ENCODE data around the gene UST.
"Not testable (repeated sequence)": the region's sequence is repeated elsewhere in the genome, so short reads cannot be mapped to it uniquely, and the experiment has no call there.

UST gene

GRCh38 chr6:148916485-148916884 is 169.7 kb downstream of the UST start:
- DNase-seq, result not testable (repeated sequence)

- no peak for DNase-seq
These were observed 177.6 kb downstream of the UST start for GRCh38 chr6:148924226-148925012.

GRCh38 chr6:148925701-148926100 is 178.9 kb downstream of the UST start:
- no peak for DNase-seq

GRCh38 chr6:148926478-148926877 is 179.6 kb downstream of the UST start:
- DNase-seq, result no peak

GRCh38 chr6:148927586-148927985 is 180.8 kb downstream of the UST start:
- DNase-seq, result no peak

GRCh38 chr6:148928811-148929210 is 182.0 kb downstream of the UST start:
- no peak for DNase-seq

GRCh38 chr6:148932208-148932607 is 185.4 kb downstream of the UST start:
- DNase-seq, result no peak

- DNase-seq, result no peak
These were observed 185.9 kb downstream of the UST start for GRCh38 chr6:148932731-148933130.

- no peak for DNase-seq
These were observed 187.7 kb downstream of the UST start for GRCh38 chr6:148934539-148934938.

GRCh38 chr6:148934961-148935360 is 188.1 kb downstream of the UST start:
- no peak for DNase-seq

- DNase-seq, result no peak
These were observed 189.0 kb downstream of the UST start for GRCh38 chr6:148935705-148936435.

- no peak for DNase-seq
These were observed 196.6 kb downstream of the UST start for GRCh38 chr6:148943451-148943850.

GRCh38 chr6:148944608-148945007 is 197.8 kb downstream of the UST start:
- DNase-seq, result no peak

GRCh38 chr6:148945301-148946021 is 198.6 kb downstream of the UST start:
- DNase-seq, result no peak

- peak; percentile 20 for DNase-seq
These were observed 201.0 kb downstream of the UST start for GRCh38 chr6:148947621-148948444.

GRCh38 chr6:148951662-148952061 is 204.8 kb downstream of the UST start:
- no peak for DNase-seq

GRCh38 chr6:148952147-148953035 is 205.6 kb downstream of the UST start:
- peak; percentile 34 for DNase-seq

GRCh38 chr6:148954461-148954860 is 207.6 kb downstream of the UST start:
- DNase-seq, result no peak

GRCh38 chr6:148954934-148955333 is 208.1 kb downstream of the UST start:
- DNase-seq, result no peak

- DNase-seq, result no peak
These were observed 208.6 kb downstream of the UST start for GRCh38 chr6:148955441-148955840.

- DNase-seq, result not testable (repeated sequence)
These were observed 209.3 kb downstream of the UST start for GRCh38 chr6:148956163-148956562.

GRCh38 chr6:148957752-148958151 is 210.9 kb downstream of the UST start:
- no peak for DNase-seq

All from NCI-H2029 treated with DMSO at 0.1 percent for 48 hours (cell line).